Activated CD4-positive, alpha-beta T cell treated with anti-CD3 and anti-CD28 coated beads for 1 hour (primary cell): ENCODE measurements around the gene ARFGAP3.
"Not testable (repeated sequence)": the region's sequence is repeated elsewhere in the genome, so short reads cannot be mapped to it uniquely, and the experiment has no call there.

ENCODE experiments used
- DNase-seq: peaks from one replicate; pipeline ENCODE4 v3.0.0-alpha.2; 2020

The ARFGAP3 gene

GRCh38 chr22:42763965-42764480 lies 93.0 kb downstream of the ARFGAP3 start:
- no peak for DNase-seq

DNA sequence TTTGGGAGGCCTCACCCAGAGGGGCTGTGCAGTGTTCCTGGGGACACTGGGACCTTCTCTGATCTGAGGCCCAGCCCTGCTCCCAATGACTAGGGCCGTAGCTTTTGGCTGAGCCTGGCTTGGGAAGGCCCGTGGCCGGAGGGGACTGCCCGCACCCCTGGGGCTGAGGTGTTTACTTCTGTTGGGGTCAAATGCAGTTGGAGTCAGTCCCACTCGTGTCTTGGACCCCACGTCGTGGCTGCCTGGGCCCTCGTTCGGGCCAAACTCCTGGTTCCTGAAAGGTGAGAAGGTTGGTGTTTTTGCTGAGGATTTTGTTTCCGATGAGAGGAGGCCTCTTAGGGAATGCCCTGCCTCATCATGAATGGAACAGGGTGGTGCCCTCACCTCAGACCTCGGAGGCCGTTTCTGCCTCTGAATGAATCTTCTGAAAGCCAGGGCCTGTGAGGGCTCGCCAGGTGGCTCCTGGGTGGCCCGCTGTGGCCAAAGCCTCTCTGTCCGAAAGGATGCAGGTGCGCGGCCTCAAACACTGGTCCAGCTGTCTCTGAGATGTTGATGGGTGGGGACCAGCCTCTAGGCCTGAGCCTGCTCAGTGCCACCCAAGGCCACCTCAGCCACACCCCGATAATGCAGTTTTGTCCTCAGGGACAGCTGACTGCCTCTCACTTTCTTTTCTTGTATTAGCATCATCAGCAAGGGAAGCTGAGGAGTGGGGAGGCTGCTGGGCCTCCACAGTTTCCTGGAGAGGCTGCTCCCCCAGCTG lies 96.1 kb downstream of the ARFGAP3 start:
- no peak for DNase-seq

DNA sequence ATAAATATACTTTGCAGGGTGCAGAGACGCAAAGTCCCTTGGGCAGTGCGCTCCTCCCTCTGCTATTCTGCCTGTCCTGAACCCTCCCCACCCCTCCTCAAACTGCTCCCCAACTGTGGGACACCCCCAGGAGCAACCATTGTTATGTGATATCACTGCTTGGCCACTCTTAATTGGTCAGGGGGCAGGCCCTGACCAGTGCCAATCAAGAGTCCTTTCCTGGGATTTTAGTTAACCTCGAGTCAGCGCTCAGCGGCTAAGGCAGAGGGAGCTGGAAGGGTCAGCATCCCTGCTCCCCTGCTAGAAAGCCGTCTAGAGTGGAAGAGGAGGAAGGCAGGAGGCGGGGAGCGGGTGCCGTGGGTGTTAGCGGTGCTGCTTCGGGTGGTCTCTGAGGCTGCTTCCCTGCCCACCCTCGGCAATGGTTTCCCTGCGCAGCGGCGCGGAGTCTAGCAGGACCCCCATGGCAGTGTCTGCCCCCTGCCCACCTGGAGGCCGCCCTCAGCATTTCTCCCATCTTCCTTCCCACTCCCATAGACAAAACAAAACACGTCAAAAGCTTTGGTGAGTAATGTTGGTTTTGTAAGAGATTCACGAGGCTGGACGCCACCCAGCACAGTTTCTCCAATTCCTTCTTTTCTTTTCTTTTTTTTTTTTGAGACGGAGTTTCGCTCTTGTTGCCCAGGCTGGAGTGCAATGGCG lies 98.0 kb downstream of the ARFGAP3 start:
- no peak for DNase-seq

- DNase-seq: not testable (repeated sequence)
These were observed 101.5 kb downstream of the ARFGAP3 start for GRCh38 chr22:42755553-42755952.

DNA sequence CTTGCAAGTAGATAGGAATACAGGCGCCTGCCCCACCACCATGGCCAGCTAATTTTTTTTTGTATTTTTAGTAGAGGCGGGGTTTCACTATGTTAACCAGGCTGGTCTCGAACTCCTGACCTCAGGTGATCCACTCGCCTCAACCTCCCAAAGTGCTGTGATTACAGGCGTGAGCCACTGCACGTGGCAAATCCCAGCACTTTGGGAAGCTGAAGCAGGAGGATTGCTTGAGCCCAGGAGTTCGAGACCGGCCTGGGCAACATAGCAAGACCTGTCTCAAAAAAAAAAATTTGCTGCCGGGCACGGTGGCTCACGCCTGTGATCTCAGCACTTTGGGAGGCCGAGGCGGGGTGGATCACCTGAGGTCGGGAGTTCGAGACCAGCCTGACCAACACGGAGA lies 102.0 kb downstream of the ARFGAP3 start:
- DNase-seq: not testable (repeated sequence)

- DNase-seq: no peak
These were observed 102.4 kb downstream of the ARFGAP3 start for GRCh38 chr22:42754658-42755057.

DNA sequence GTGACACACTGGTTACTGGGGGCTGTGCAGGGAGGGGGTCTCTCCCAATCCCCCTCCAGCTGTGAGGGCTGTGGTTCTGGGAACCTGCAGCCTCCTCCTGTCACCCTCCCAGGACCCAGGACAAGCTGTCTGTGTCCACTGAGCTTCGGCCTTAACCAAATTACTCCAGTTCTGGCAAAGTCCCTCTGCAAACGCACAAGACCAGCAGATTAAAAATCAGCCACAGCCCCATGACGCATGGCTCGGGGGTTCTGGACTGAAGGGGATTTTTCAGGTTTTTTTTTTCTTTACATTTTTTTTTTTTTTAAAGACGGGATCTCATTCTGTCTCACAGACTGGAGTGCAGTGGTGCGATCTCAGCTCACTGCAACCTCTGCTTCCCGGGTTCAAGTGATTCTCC lies 104.2 kb downstream of the ARFGAP3 start:
- DNase-seq: no peak

DNA sequence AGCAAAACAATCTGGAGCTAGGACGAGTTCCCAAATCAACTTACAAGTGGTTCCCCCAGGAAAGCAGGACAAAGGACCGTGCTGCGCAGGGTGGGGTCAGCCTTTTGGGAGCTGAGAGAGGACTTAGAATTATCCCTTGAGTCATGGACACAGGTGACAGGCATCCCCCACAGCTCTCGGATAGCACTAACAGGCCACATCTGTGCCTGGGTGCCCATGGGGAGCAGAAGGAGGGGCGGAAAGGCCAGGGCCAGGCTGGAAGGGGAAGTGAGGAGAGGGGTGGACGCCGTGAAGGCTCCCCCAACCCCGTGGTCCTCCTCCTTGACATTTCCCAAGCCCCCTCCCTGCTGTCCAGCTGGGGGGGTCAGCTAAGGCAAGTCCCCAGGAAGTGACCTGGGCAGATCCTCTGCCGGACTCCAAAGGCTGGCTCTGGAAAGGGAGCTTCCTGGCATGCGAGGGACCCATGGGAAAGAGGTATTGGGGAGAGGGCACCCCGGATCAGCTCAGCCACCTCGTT lies 104.8 kb downstream of the ARFGAP3 start:
- no peak for DNase-seq

- DNase-seq: not testable (repeated sequence)
These were observed 106.7 kb downstream of the ARFGAP3 start for GRCh38 chr22:42750421-42750820.

DNA sequence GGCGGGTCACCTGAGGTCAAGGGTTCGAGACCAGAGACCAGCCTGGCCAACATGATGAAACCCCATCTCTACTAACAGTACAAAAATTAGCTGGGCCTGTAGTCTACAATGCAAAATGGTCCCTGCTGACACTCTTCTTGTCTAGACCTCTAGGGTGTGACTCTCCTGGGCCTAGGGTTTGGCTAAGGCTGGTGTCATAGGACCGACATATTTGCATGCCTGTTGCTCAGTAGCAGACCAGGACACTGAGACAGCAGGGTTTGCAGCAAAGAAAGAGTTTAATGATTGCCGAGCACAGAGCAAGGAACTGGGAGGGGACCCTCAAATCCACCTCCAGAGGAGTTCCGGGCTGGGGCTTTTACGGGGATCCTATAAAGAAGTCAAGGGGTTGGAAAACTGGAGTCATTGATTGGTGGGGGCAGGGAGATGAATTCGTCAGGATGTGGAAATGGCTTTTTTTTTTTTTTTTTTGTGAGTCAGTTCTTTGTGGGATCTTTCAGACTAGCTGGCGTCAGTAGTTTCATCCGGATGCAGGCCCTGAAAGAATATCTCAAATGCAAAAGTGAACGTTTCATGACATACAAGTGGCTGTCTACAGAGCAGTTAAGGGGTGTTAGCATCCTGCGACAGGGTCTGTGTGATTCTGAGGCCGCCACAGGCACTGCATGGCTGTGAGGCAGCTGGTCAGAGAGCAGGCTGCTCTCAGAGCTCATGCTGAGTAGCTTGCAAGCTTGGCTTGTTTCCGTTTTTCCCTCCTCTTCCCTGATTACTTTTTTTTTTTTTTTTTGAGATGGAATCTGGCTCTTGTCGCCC lies 109.2 kb downstream of the ARFGAP3 start:
- no peak for DNase-seq
